Rectal smooth muscle tissue (tissue), 1 donor: ENCODE measurements around the gene RAP2A.

Experiments
- H3K27ac ChIP-seq: one replicate; pipeline ENCODE4 v1.7.0; 2013; ENCODE audit warnings: low read depth, low read length, inconsistent platforms
- H3K27me3 ChIP-seq: one replicate; pipeline ENCODE4 v1.7.0; 2013; ENCODE audit warnings: low read length; ENCODE audit not compliant: control insufficient read depth, insufficient read depth
- H3K36me3 ChIP-seq: one replicate; pipeline ENCODE4 v1.7.0; 2013; ENCODE audit warnings: low read length; ENCODE audit not compliant: control insufficient read depth, insufficient read depth
- H3K4me1 ChIP-seq: one replicate; pipeline ENCODE4 v1.7.0; 2013; ENCODE audit warnings: low read length; ENCODE audit not compliant: control insufficient read depth, insufficient read depth
- H3K4me3 ChIP-seq: one replicate; pipeline ENCODE4 v1.7.0; 2013; ENCODE audit warnings: low read length
- H3K9ac ChIP-seq: one replicate; pipeline ENCODE4 v1.7.0; 2013; ENCODE audit warnings: low read length

The RAP2A gene

DNA sequence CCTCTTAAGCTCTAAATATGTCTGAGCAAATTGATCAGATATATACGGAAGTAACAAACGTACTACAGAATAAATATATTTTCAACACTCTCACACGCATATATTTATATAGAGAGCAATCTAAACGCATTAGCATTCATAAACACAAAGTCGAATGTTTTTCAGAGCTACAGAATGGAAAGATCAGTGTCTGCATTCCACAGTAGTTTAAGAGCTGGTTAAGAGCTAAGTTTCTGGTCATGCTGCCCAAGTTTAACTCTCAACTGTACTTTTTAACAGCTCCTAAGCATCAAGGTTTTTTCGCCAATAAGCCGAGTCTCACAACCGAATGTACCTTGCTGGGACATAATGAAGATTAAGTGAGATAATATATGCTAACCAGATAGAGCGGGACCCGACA is 36.7 kb upstream of the RAP2A start:
- no peak overlapping the region for H3K4me3 ChIP-seq

DNA sequence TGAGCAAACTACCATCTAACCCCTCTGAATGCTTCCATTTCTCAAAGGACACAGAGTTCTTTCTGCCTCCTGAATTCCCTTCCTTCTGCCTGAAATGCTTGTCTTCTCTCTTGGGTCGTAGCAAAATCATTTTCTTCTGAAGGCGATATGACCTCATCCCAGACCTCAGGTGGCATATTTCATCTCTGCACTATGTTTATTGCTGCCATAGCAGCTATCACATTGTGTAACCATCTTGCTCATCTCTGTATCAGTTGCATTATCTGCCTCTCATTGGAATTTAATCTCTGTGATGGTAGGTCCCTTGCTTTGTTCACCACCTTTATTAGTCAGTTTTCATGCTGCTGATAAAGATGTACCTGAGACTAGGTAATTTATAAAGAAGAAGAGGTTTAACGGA is 32.5 kb upstream of the RAP2A start:
- Histone ChIP-seq H3K9ac (no peak overlapping the region), H3K4me3 (no peak overlapping the region), H3K27me3 (no peaks in the 10 kb centered on the region), H3K27ac (no peak overlapping the region), H3K4me1 (no peaks in the 10 kb centered on the region), H3K36me3 (no peaks in the 10 kb centered on the region)

More for the DNA sequence above, 36.7 kb upstream of the RAP2A start:
- H3K36me3 ChIP-seq: no peaks in the 10 kb centered on the region
- no peak overlapping the region for H3K27ac ChIP-seq
- no peaks in the 10 kb centered on the region for H3K27me3 ChIP-seq
- H3K4me1 ChIP-seq: no peaks in the 10 kb centered on the region
- no peak overlapping the region for H3K9ac ChIP-seq

DNA sequence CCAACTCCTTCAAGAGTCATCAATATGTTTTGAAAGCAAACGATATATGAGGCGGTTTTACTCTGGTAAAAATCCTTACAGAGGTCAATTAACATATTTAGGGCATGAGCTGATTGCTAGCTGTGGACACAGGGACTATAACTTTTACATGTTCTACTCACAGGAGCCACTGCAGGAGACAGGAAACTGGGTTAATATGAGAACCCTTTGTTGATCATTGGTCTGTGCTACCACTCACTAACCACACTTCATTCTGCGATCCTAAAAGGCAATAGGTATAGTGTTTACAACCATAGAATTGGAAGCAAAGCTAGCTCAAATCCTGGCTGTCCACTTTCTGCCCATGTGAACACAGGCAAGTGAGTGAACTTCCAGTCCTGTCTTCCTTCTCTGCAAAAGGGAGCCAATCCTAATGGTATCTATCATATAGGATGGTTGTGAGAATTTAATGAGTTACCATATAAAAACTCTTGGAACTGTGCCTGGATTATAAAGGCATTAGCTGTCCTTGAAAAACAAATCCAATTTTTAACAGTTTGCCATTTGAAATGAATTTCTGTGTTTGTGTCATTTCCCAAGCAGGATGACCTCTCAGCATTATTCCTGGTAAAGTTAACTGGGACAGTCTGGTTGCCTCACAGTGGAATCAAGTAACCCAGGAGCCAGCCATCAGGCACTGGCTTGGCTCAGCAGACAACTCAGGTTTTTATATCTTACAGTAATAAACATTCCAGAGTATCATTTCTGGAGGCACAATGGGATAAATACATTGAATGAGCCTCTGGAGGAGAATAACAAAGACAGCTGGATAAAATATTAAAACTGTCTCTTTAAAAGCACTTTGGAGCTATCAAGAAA is 29.8 kb upstream of the RAP2A start:
- Histone ChIP-seq H3K9ac (no peak overlapping the region), H3K27ac (no peak overlapping the region), H3K4me3 (no peak overlapping the region), H3K4me1 (no peaks in the 10 kb centered on the region), H3K27me3 (no peaks in the 10 kb centered on the region), H3K36me3 (no peaks in the 10 kb centered on the region)

DNA sequence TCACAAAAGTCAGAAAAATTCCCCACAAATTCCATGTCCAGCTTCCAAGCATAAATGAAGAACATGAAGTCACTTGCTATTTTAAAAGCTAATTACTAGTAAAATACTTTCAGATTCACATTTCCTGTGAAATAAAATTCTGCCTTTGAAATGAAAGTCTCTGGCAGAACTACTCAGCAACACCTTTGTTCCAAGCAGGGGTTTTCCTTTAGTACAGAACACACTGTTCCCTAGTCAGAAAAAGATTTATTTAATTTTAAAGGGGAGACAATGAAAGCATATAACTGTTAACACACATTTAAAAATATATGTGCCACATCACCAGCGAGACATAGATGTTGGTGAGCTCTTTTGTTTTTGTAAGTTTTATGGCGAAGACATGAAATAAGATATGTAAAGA is 26.4 kb upstream of the RAP2A start:
- Histone ChIP-seq H3K4me1 (no peaks in the 10 kb centered on the region), H3K9ac (no peak overlapping the region), H3K27me3 (no peaks in the 10 kb centered on the region), H3K36me3 (no peaks in the 10 kb centered on the region), H3K27ac (no peak overlapping the region), H3K4me3 (no peak overlapping the region)

DNA sequence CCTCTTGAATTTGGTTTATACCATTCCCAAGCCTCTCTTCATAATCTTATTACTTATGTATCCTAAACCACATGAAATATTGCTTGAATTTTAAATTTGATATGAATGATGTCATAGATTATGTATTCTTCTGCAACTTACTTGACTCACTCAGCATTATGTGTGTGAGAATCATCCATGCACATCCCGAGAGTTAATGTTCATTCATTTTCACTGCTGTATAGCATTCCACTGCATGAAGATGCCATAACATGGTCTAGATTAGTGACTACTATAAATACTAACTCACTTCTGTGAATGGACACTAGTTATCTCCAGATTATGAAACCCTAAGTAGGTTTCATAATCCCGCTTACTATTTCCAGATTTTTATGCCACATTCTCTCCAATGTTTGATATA is 25.0 kb upstream of the RAP2A start:
- Histone ChIP-seq H3K27ac (no peak overlapping the region), H3K27me3 (no peaks in the 10 kb centered on the region), H3K36me3 (no peaks in the 10 kb centered on the region), H3K9ac (no peak overlapping the region), H3K4me3 (no peak overlapping the region), H3K4me1 (no peaks in the 10 kb centered on the region)

DNA sequence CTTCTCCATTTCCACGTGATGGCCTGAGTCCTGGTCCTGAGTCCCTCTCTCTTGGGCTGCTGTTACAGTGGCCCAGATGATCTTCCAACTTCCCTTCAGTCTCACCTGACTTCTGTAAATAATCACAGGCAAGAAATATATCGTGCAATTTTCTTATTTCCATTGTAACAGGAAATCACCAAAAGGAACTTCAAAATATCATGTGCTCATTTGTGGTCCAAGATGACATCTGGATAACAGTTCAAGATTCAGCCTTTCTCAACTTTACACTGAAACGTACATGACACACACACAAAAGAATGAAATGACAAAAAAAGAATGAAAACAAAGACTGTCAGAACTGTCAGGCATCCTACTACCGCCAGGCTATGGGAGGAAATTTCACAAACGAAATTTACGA is 22.0 kb upstream of the RAP2A start:
- H3K27me3 ChIP-seq: no peaks in the 10 kb centered on the region
- H3K9ac ChIP-seq: no peak overlapping the region
- H3K36me3 ChIP-seq: no peaks in the 10 kb centered on the region
- H3K4me1 ChIP-seq: no peaks in the 10 kb centered on the region
- H3K4me3 ChIP-seq: no peak overlapping the region
- H3K27ac ChIP-seq: no peak overlapping the region

DNA sequence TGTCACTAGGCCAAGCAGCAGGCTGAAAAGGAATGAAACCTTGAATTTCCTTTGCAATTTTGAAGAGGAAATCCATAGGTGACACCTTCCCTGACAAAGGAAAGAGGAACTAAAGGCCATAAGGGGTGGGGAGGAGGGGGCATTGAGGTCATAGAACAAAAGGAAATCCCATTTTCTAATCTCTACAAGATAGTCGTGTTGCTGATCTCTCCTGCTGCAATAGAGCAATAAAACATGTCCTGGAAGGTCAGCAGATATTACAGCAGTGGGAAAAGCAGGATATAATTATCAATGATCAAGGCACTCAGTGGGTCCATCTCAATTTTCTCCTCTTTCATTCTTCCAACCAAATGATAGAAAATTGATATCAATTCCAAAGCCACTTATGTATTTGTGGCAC is 20.3 kb upstream of the RAP2A start:
- Histone ChIP-seq H3K27ac (no peak overlapping the region), H3K36me3 (no peaks in the 10 kb centered on the region), H3K4me1 (no peaks in the 10 kb centered on the region), H3K4me3 (no peak overlapping the region), H3K27me3 (no peaks in the 10 kb centered on the region), H3K9ac (no peak overlapping the region)

DNA sequence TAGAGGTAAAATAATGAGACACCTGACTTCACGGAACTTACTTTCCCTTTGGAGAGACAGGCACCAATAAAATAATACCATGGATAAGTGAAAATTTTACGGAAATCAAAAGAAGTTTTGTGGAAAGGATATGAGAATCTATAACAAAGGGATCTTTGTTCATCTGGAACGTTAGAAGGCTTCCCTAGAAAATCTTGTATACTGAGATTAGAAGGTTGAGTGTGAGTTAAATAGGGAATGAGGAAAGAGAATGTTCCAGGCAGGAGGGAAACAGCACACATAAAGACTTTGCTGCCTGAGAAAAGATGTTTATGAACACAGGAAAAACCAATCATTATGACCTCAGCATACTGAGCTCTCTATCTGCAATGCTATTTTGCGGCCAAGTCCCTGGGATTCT is 19.6 kb upstream of the RAP2A start:
- Histone ChIP-seq H3K4me1 (no peaks in the 10 kb centered on the region), H3K4me3 (no peak overlapping the region), H3K27me3 (no peaks in the 10 kb centered on the region), H3K27ac (no peak overlapping the region), H3K36me3 (no peaks in the 10 kb centered on the region), H3K9ac (no peak overlapping the region)

DNA sequence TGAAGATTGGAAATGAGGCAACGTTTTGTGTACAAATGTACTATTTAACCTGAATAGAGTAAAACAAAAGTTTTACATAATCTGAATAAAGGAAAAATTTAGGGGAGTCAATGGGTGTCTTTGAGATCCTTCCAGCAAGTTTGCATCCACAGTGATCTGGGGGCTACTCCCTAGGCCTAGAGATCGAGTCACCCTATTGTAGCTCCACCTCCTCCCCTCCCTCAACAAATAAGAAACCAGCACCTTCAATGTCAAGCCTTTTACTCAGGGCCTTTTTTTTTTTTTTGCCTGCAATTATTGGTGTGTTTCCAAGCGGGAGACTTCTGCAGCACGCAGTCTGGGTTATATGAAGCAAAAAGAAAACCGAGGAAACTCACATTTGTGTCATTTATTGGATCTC is 16.3 kb upstream of the RAP2A start:
- Histone ChIP-seq H3K27me3 (no peaks in the 10 kb centered on the region), H3K4me3 (no peak overlapping the region), H3K4me1 (no peaks in the 10 kb centered on the region), H3K36me3 (no peaks in the 10 kb centered on the region), H3K27ac (no peak overlapping the region), H3K9ac (no peak overlapping the region)

DNA sequence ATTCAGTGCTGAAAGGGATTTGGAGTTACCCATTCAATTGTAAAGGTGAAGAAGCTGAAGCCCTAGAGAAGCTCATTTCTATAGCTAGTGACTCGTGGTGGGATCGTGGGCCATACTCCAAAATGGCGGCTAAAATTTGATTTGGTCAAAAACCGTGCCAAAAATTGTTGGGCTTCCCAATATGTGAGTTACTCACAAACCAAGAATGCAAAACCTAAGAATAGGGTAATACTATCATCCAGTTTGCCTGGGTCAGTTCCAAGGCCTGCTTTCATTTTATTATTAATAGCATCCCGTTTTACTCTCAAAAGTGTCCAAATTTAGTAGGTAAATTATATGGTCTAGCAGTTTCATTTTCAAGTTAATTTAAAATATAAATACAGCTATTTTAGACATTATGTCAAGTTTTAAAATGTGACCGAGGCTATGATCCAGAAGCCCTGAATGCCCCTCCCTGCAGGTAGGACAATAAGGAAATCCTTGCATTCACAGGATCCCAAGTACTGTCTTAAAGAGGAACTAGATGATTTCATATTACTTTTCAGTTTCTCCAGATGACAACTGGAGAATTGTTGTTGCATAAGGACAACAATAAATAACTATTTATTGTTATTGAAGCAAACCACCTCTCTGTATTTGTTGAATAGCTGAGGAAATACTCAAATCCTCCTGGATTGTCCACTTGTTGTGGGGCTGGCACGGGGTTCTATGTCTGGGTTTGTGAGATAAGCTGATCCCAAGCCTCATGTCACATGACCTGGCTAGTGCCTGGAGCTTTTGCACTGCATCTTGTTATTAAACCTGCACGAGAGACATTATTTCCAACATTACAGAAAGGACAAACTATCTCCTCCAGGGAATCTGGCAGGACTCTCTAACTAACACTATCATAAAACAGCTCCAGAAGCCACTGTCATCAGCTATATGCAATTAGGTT is 11.6 kb upstream of the RAP2A start:
- no peak overlapping the region for H3K4me3 ChIP-seq
- no peaks in the 10 kb centered on the region for H3K36me3 ChIP-seq
- H3K9ac ChIP-seq: no peak overlapping the region
- H3K4me1 ChIP-seq: no peaks in the 10 kb centered on the region
- H3K27ac ChIP-seq: no peak overlapping the region
- no peaks in the 10 kb centered on the region for H3K27me3 ChIP-seq

DNA sequence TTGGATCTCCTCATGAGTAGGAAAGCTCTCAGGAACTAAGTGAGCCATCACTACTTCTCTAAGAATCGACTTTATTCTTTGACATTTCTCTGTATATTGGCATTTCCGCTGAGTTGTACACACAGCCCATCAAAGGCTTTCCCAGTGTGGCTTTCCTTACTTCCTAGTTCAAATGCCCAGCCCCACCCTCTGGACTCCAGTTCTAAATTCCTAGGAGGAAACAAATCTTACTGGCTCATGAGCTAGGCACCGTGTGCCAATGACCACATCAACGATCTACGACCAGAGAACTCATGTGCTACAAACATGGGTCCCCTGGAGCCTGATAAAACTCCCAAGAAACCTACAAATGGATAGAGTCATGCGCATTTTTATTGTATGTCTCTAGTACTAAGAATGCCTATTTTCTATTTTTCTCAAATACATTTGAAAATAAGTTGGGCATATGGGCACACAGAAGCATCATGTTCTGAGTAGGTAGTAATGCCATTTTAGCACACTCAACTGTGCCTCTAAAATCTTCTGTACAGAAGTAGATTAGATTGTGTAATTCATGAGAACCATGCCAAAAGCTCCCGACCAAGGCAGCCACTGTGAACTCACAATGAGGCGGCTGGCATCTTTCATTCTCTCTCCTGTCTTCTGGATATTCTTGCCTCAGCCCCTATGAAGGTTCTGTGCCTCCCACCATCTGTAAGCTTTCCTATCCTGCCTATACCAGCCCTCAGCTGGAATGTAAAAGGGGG is 10.5 kb upstream of the RAP2A start:
- Histone ChIP-seq H3K27ac (no peak overlapping the region), H3K36me3 (no peaks in the 10 kb centered on the region), H3K27me3 (no peaks in the 10 kb centered on the region), H3K9ac (no peak overlapping the region), H3K4me3 (no peak overlapping the region), H3K4me1 (no peaks in the 10 kb centered on the region)

DNA sequence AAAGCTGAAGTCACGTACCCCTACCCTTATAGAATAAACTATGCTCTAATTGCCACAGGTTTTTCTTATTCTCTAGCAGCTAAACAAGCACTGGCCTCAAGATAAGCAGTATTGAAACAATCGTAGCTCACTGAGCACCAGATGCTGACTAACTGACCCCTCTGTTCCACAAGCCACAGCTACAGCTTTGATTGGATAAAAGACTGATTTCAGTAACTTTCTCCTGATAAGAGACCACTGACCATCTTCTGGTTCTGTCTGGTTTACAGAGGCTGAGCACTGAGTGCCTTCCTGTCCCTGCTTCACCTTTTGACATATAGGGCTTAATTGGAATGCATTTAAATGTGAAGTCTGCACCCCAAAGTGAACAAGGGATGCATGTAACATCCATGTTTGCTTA is 8.4 kb upstream of the RAP2A start:
- no peak overlapping the region for H3K4me3 ChIP-seq
- no peak overlapping the region for H3K9ac ChIP-seq
- no peaks in the 10 kb centered on the region for H3K36me3 ChIP-seq
- no peaks in the 10 kb centered on the region for H3K4me1 ChIP-seq
- H3K27me3 ChIP-seq: no peaks in the 10 kb centered on the region
- no peak overlapping the region for H3K27ac ChIP-seq
